HepG2 (cell line): ENCODE measurements around the gene KRTAP20-2. TPM values are rescaled to one million over a fixed set of nuclear protein-coding genes. Genes with fewer than 3 reads are reported as not detected.

ENCODE experiments used
- ATAC-seq: fragments of 200-7000 bp; cut with Tn5 transposase; 3 replicates; pipeline ENCODE4 v1.9.1; 2020; ENCODE audit warnings: mild to moderate bottlenecking, moderate library complexity
- BruUV-seq: library from RNA; stranded (reverse); fragments of 400-500 nt; replicated peaks from 2 replicates; lab custom pipeline; 2021; lab: Mats Ljungman, UMichigan
- CTCF ChIA-PET: fragments of 300-600 bp; formaldehyde crosslinking; extraction: SDS; loops from one replicate; lab custom pipeline; 2021; ENCODE audit warnings: low total read pairs, inconsistent platforms, low intra/inter-chr PET ratio; lab: Yijun Ruan, JAX
- POLR2A ChIA-PET: fragments of 350-600 bp; sonication (Branson Sonifier 250); formaldehyde crosslinking; loops from one replicate; lab custom pipeline; 2020; ENCODE audit warnings: antibody characterized with exemption, inconsistent platforms; lab: Yijun Ruan, JAX
- DNase-seq: peaks from one replicate; pipeline ENCODE4 v3.0.0-alpha.2; 2015; ENCODE audit warnings: low spot score
- FAIRE-seq: peaks from 3 replicates; lab custom pipeline; 2011; peaks lifted over from hg19 to GRCh38; lab: Jason Lieb, UNC
- H2AFZ ChIP-seq: one replicate; pipeline ENCODE4 v1.6.1; 2011; ENCODE audit warnings: low read length, inconsistent platforms
- H3K27ac ChIP-seq: fragments of 300-600 bp; 3 replicates; pipeline ENCODE4 v1.8.0; 2011; ENCODE audit warnings: mixed run types, mild to moderate bottlenecking, mixed read lengths, low read length, inconsistent platforms; ENCODE audit not compliant: insufficient read depth; ENCODE audit errors: extremely low read length
- H3K27me3 ChIP-seq, 2 experiments: fragments of 200-600 bp in 1 of 2; 2 replicates in 1 of 2; 3 replicates in 1 of 2; pipeline versions ENCODE4 v1.6.0 to v1.8.0; 2011; ENCODE audit warnings: low read length in 2 of 2, mild to moderate bottlenecking in 2 of 2, moderate library complexity in 2 of 2, inconsistent platforms in 1 of 2; ENCODE audit not compliant: insufficient read depth in 2 of 2, control insufficient read depth in 1 of 2
- H3K36me3 ChIP-seq, 2 experiments: fragments of 200-600 bp in 1 of 2; replicated peaks in 1 of 2; 2 replicates in 1 of 2; 3 replicates in 1 of 2; pipeline versions ENCODE4 v1.5.1 to v1.8.0; 2011; ENCODE audit warnings: low read length in 2 of 2, inconsistent platforms in 1 of 2; ENCODE audit not compliant: insufficient read depth in 2 of 2, control insufficient read depth in 1 of 2
- H3K4me1 ChIP-seq: 2 replicates; pipeline ENCODE4 v1.5.1; 2012; ENCODE audit warnings: low read length, inconsistent platforms; ENCODE audit not compliant: insufficient read depth
- H3K4me2 ChIP-seq: 2 replicates; pipeline ENCODE4 v1.6.0; 2011; ENCODE audit warnings: low read depth, low read length, inconsistent platforms
- H3K4me3 ChIP-seq, 3 experiments: fragments of 200-600 bp in 1 of 3; sonication (generic), shearing (Covaris generic) in 1 of 3; replicated peaks in 1 of 3; 2 replicates each; pipeline ENCODE4 v1.5.1; 2011 to 2016; ENCODE audit warnings: low read length in 3 of 3, inconsistent platforms in 2 of 3, low read depth in 2 of 3, mild to moderate bottlenecking in 2 of 3, control low read depth in 1 of 3, mixed read lengths in 1 of 3; ENCODE audit not compliant: insufficient read depth in 1 of 3
- H3K79me2 ChIP-seq: one replicate; pipeline ENCODE4 v1.6.1; 2011; ENCODE audit warnings: low read length, inconsistent platforms; ENCODE audit not compliant: insufficient read depth
- H3K9ac ChIP-seq: 2 replicates; pipeline ENCODE4 v1.6.0; 2011; ENCODE audit warnings: mild to moderate bottlenecking, low read depth, low read length, inconsistent platforms; ENCODE audit not compliant: insufficient read depth
- H3K9me3 ChIP-seq: 2 replicates; pipeline ENCODE4 v1.5.1; 2012; ENCODE audit warnings: mild to moderate bottlenecking, low read length
- H4K20me1 ChIP-seq: 2 replicates; pipeline ENCODE4 v1.6.0; 2011; ENCODE audit warnings: inconsistent platforms, mild to moderate bottlenecking, low read length, moderate library complexity; ENCODE audit not compliant: insufficient read depth
- CENPX ChIP-seq: sonication (generic); formaldehyde crosslinking; IDR thresholded peaks from 2 replicates; pipeline ENCODE4 v1.9.0; 2021; ENCODE audit warnings: mild to moderate bottlenecking, missing genetic modification reagents, moderate library complexity
- MZF1 ChIP-seq: sonication (generic); formaldehyde crosslinking; IDR thresholded peaks from 2 replicates; pipeline ENCODE4 v1.8.1; 2023; ENCODE audit warnings: mild to moderate bottlenecking, missing genetic modification reagents, borderline replicate concordance
- NCOR1 ChIP-seq: fragments of 200-600 bp; sonication (generic); IDR thresholded peaks from 2 replicates; pipeline ENCODE4 v1.7.0; 2017; ENCODE audit warnings: antibody characterized with exemption, low read length, borderline replicate concordance
- ZNF292 ChIP-seq: sonication (generic); formaldehyde crosslinking; IDR thresholded peaks from 2 replicates; pipeline ENCODE4 v1.8.1; 2022; ENCODE audit warnings: mild to moderate bottlenecking, low read depth, missing genetic modification reagents, borderline replicate concordance
- WGBS: methylation state at CpG from one replicate; pipeline ENCODE4 v1.1.6; 2017; ENCODE audit warnings: low lambda C conversion rate; 5-methylcytosine and 5-hydroxymethylcytosine counted together
- in situ Hi-C: cut with HindIII; loops from 2 replicates; pipeline ENCODE4 v1.10.0; 2017; ENCODE audit warnings: low pct_unique_long_range_greater_than_20kb; ENCODE audit not compliant: extremely low pct_ligation_motif_present
- intact Hi-C: fragments of 100-400 bp; cut with micrococcal nuclease; formaldehyde crosslinking; loops from one replicate; pipeline ENCODE4 v1.10.0; 2022; ENCODE audit not compliant: unreplicated experiment
- polyA plus RNA-seq, 8 experiments: library from polyadenylated mRNA; depleted of rRNA in 3 of 8; stranded (reverse) in 7 of 8; unstranded in 1 of 8; fragments of >200 nt; fragmentation: Illumina TruSeq in 4 of 8; extraction: Trizol in 4 of 8; gene quantifications; 2 replicates each; pipeline versions ENCODE4 v1.2.1 to v1.2.3, GENCODE V29; 2011 to 2016; ENCODE audit warnings: low read depth in 4 of 8, missing spikeins in 1 of 8, mixed read lengths in 1 of 8; ENCODE audit not compliant: insufficient read depth in 1 of 8
- total RNA-seq, 5 experiments: library from RNA; depleted of rRNA; stranded (reverse); fragments of >200 nt; fragmentation: Illumina TruSeq; extraction: Trizol; gene quantifications; 2 replicates each; pipeline ENCODE4 v1.2.3, GENCODE V29; 2016; ENCODE audit warnings: low read depth in 1 of 5
- TF ChIP-seq, protein P1 (sequence below): sonication (generic); formaldehyde crosslinking; IDR thresholded peaks from 2 replicates; pipeline ENCODE4 v1.4.0; 2020; ENCODE audit warnings: low read depth, mild to moderate bottlenecking, missing genetic modification reagents
- TF ChIP-seq, protein P2 (sequence below): sonication (generic); formaldehyde crosslinking; IDR thresholded peaks from 2 replicates; pipeline ENCODE4 v1.5.0; 2020; ENCODE audit warnings: mild to moderate bottlenecking, missing genetic modification reagents, borderline replicate concordance

The KRTAP20-2 gene
- total and polyA plus RNA-seq, 2 of the 13 experiments (the other 11 are each of a cell fraction or from before 2014, with no cell fraction given) = not detected

DNA sequence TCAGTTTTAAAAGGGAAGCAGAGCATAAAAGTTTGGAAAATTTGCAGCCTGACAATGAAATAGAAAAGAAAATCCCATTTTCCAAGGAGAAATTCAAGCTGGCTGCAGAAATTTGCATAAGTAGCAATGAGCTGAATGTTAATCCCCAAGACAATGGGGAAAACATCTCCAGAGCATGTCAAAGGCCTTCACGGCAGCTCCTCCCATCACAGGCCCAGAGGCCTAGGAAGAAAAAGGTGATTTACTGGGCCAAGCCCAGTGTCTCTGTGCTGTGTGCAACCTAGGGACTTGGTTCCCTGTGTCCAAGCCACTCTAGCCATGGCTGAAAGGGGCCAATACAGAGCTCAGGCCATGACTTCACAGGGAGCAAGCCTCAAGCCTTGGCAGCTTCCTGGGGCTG lies 33.8 kb downstream of the KRTAP20-2 start (continued):
- TF ChIP-seq, protein P1, sequence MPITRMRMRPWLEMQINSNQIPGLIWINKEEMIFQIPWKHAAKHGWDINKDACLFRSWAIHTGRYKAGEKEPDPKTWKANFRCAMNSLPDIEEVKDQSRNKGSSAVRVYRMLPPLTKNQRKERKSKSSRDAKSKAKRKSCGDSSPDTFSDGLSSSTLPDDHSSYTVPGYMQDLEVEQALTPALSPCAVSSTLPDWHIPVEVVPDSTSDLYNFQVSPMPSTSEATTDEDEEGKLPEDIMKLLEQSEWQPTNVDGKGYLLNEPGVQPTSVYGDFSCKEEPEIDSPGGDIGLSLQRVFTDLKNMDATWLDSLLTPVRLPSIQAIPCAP = no peak
- no peak for TF ChIP-seq MZF1 (CRISPR knock-in tag)
- no peak for TF ChIP-seq CENPX
- no peak for TF ChIP-seq ZNF292
- TF ChIP-seq NCOR1 = no peak

DNA sequence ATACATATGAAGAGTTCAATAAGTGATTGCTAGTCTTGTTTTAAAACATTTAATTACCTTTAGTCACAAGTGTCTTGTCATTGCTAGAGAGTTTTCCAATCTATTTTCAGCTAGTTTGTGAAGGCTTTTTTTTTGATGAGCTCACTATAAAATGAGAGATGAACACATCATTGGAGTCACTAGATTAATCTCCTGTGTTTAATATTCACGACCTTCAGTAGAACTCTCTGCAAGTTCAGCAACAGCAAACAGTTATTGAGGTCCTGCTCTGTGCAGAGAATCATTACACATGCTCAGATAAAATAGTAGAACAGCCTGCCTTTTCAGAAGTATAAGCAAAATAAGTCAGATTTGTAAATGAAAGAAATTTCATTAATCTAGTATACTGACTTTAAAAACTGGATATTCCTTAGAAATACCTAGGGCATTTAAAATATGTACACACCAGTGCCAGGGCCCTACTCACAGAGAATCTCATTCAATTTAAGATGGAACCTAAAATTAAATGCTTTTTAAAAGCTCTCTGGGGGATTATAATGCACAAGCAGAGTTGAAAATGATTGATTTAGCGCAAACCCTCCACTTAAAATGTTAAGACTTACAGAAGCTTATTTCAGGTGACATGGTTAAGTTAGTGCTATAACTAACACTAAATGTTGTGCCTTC lies 38.1 kb downstream of the KRTAP20-2 start:
- no peaks in the 10 kb centered on the region for H3K79me2 ChIP-seq
- in situ Hi-C loops = no loop called here
- H3K4me2 ChIP-seq = no peak overlapping the region
- no peaks in the 10 kb centered on the region for H3K27me3 ChIP-seq
- intact Hi-C loops = no loop called here
- no peaks in the 10 kb centered on the region for H3K4me1 ChIP-seq
- no peak overlapping the region for H3K9ac ChIP-seq
- BruUV-seq = no TSS peak
- no peak overlapping the region for H3K27ac ChIP-seq
- no peak overlapping the region for H3K4me3 ChIP-seq
- WGBS = 0% methylated on average over 2 of the region's 2 CpGs
- CTCF ChIA-PET = no interaction called here
- H2AFZ ChIP-seq = no peak overlapping the region
- FAIRE-seq = no peak
- POLR2A ChIA-PET = no interaction called here
- H3K36me3 ChIP-seq = no peaks in the 10 kb centered on the region
- no peak for DNase-seq
- no peak for ATAC-seq
- no peaks in the 10 kb centered on the region for H4K20me1 ChIP-seq
- peaks cover 96% of the 10 kb centered on the region for H3K9me3 ChIP-seq
- TF ChIP-seq, protein P2, sequence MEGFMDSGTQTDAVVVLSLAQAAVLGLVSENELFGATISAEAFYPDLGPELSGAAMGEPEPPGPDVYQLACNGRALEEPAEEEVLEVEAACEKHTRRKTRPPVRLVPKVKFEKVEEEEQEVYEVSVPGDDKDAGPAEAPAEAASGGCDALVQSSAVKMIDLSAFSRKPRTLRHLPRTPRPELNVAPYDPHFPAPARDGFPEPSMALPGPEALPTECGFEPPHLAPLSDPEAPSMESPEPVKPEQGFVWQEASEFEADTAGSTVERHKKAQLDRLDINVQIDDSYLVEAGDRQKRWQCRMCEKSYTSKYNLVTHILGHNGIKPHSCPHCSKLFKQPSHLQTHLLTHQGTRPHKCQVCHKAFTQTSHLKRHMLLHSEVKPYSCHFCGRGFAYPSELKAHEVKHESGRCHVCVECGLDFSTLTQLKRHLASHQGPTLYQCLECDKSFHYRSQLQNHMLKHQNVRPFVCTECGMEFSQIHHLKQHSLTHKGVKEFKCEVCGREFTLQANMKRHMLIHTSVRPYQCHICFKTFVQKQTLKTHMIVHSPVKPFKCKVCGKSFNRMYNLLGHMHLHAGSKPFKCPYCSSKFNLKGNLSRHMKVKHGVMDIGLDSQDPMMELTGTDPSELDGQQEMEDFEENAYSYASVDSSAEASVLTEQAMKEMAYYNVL (CRISPR knock-in tag) = no peak
